WTC11 (cell line): ENCODE data around the gene CBS.

ENCODE experiments used
- ATF1 ChIP-seq: sonication (generic); formaldehyde crosslinking; IDR thresholded peaks from 2 replicates; pipeline ENCODE4 v1.8.1; 2023; ENCODE audit warnings: mild to moderate bottlenecking, moderate library complexity, missing genetic modification reagents
- ATF2 ChIP-seq: sonication (generic); formaldehyde crosslinking; IDR thresholded peaks from 2 replicates; pipeline ENCODE4 v1.8.1; 2022; ENCODE audit warnings: low read depth, missing genetic modification reagents, borderline replicate concordance
- ATF3 ChIP-seq: sonication (generic); formaldehyde crosslinking; conservative IDR thresholded peaks from 2 replicates; pipeline ENCODE4 v1.8.1; 2022; ENCODE audit warnings: mild to moderate bottlenecking, missing genetic modification reagents
- CREB1 ChIP-seq: sonication (generic); formaldehyde crosslinking; IDR thresholded peaks from 2 replicates; pipeline ENCODE4 v1.8.0; 2023; ENCODE audit warnings: mild to moderate bottlenecking, missing genetic modification reagents
- CTCF ChIP-seq: fragments of 200-600 bp; IDR thresholded peaks from 2 replicates; pipeline ENCODE4 v1.8.0; 2022; ENCODE audit warnings: antibody characterized with exemption
- ELF4 ChIP-seq: sonication (generic); formaldehyde crosslinking; IDR thresholded peaks from 2 replicates; pipeline ENCODE4 v1.8.1; 2022; ENCODE audit warnings: low read depth, mild to moderate bottlenecking, moderate library complexity, missing genetic modification reagents
- MAX ChIP-seq: sonication (generic); formaldehyde crosslinking; IDR thresholded peaks from 2 replicates; pipeline ENCODE4 v1.8.0; 2022; ENCODE audit warnings: mild to moderate bottlenecking, missing genetic modification reagents
- OVOL2 ChIP-seq: fragments of 250-450 bp; sonication (Bioruptor Pico); IDR thresholded peaks from 2 replicates; pipeline ENCODE4 v1.9.0; 2021; ENCODE audit warnings: mild to moderate bottlenecking, borderline replicate concordance
- RELA ChIP-seq: sonication (generic); formaldehyde crosslinking; IDR thresholded peaks from 2 replicates; pipeline ENCODE4 v1.8.1; 2022; ENCODE audit warnings: missing genetic modification reagents, mild to moderate bottlenecking, borderline replicate concordance
- SP1 ChIP-seq: sonication (generic); formaldehyde crosslinking; conservative IDR thresholded peaks from 2 replicates; pipeline ENCODE4 v1.8.1; 2022; ENCODE audit warnings: missing genetic modification reagents
- ZBTB43 ChIP-seq: sonication (generic); formaldehyde crosslinking; IDR thresholded peaks from 2 replicates; pipeline ENCODE4 v1.8.1; 2023; ENCODE audit warnings: mild to moderate bottlenecking, missing genetic modification reagents
- ZNF121 ChIP-seq: sonication (generic); formaldehyde crosslinking; IDR thresholded peaks from 2 replicates; pipeline ENCODE4 v1.8.0; 2023; ENCODE audit warnings: missing genetic modification reagents
- ZNF423 ChIP-seq: fragments of 250-450 bp; sonication (Bioruptor Pico); IDR thresholded peaks from 2 replicates; pipeline ENCODE4 v2.1.2; 2022; ENCODE audit warnings: mild to moderate bottlenecking, moderate library complexity

GRCh38 chr21:43012596-43012995, 63.0 kb downstream of the CBS start:
- TF ChIP-seq ZNF121 (CRISPR knock-in tag) (no peak), RELA (CRISPR knock-in tag) (no peak), CTCF (no peak), ATF1 (CRISPR knock-in tag) (no peak), ELF4 (no peak), SP1 (no peak), OVOL2 (CRISPR knock-in tag) (no peak), ZNF423 (CRISPR knock-in tag) (no peak), CREB1 (no peak), ATF2 (no peak), ZBTB43 (CRISPR knock-in tag) (no peak), MAX (CRISPR knock-in tag) (no peak), ATF3 (CRISPR knock-in tag) (no peak)
